Eye (tissue), 1 donor: ENCODE measurements around the gene DNAJA1.
"Not testable (repeated sequence)": the region's sequence is repeated elsewhere in the genome, so short reads cannot be mapped to it uniquely, and the experiment has no call there.

ENCODE experiments used
- DNase-seq: peaks from one replicate; pipeline ENCODE4 v3.0.0-alpha.2; 2015

Gene DNAJA1

DNA sequence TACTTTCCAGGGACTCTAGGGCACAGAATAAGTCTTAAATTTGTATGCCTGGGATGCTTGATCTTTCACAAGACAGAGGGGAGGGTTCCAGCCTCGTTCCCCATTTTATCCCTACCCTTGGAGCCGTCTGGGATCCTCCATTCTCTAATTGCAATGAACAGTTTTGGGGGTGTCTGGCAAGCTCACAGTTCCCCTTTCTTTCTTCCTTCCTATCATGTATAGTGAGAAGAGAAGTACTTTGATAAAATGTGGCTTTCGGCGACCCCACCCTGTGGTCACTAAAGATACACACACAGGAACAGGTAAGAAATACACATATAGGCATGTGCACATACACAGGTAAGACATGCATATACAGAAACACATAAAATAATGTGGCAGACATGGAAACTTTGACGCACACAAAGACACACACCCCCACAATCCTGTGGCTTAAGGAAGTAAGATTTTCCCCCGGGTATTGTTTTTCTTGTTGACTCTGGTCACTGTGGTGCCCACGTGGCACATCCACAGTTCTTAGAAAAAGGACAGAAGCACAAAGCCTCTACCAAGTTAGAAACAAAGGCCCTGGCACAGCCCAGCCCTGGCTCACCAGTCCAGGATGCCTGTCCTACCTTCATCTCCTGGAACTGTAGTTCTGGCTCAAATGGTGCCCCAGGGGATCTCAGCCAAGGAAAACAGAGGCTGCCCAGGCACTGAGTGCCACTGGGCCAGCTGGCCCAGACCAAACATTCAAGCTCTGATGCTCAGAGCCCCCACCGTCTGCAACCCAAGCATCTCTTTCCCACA lies 57.7 kb downstream of the DNAJA1 start:
- DNase-seq: no peak

DNA sequence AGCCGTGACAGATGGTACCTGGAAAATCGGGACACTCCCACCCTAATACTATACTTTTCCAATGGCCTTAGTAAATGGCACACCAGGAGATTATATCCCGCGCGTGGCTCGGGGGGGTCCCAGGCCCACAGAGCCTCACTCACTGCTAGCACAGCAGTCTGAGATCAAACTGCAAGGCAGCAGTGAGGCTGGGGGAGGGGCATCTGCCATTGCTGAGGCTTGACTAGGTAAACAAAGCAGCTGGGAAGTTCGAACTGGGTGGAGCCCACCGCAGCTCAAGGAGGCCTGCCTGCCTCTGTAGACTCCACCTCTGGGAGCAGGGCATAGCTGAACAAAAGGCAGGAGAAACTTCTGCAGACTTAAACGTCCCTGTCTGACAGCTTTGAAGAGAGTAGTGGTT lies 60.6 kb downstream of the DNAJA1 start:
- DNase-seq: not testable (repeated sequence)
